T-helper 9 cell (primary cell): ENCODE results near the gene AMACR.

Experiments
- DNase-seq: peaks from one replicate; pipeline ENCODE4 v3.0.0-alpha.2; 2020

AMACR gene

DNA sequence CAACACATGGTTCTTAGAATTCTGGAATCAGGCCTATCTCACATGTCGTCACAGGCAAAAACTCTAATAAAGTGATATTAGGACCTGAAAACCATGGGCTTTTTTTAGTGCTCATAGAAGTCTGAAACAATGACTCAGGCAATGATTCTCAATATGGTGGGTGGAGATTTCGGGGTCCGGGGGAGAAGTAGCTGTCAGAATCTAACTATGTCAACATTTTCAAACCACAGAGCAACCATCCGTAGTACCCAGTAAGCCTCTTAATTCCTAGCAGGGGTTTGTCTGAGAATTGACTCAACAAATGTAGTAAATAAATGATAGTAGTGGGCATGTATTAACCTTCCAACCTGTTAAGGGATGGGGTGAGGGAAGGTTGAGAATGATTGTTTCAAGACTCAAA, 2.6 kb downstream of the AMACR start:
- DNase-seq = no peak

GRCh38 chr5:34003941-34004340, 3.9 kb downstream of the AMACR start:
- DNase-seq = no peak

DNA sequence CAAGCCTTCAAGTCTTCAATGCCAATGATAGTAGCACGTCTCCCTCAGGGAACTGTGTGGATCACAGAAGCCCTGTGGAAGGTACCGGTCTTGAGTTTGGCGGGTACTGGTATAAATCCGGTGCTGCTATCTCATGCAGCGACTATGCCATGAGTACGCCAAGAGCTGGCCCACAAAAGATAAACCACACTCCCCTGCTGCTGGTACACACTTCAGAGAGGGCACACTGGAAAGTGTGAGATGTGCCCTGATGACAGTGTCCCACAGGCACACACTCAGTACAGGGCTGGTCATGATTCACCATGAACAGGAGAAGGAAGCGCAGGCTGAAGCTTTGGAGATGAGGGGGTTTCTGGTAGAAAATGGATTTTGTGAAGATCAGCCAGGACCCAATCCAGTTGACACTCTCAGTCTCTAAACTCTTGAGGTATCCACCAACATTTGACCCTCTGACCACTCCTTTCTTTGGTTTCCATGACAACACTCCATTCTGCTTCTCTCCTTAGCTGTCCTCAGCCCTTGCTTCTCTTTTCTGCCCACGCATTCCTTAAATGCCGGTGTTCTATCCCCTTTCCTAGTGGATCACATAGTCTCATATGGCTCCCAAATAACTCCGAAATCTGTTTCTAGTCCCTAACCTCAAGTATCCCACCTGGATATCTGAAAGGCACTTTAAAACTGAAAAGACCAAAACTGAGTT, 5.1 kb downstream of the AMACR start:
- no peak for DNase-seq

GRCh38 chr5:34001241-34001841, 6.5 kb downstream of the AMACR start:
- no peak for DNase-seq

DNA sequence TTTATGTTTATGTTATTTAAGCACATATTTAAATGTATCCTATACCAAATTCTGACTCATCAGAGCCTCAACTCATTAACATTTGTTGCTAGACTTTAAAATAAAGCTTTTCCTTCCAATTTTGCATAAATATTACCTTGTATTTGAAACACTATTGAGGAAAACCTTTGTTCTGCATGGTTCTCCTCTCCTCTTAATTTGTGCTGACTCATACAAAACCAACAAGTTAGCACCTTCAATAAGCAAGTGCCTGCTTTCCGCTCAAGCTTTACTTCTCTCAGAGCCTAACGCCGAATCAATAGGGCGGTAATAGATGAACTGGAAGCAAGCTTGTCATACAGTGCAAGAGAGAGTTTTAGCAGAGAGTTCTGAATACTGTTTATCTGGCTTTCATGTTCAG, 7.9 kb downstream of the AMACR start:
- no peak for DNase-seq

DNA sequence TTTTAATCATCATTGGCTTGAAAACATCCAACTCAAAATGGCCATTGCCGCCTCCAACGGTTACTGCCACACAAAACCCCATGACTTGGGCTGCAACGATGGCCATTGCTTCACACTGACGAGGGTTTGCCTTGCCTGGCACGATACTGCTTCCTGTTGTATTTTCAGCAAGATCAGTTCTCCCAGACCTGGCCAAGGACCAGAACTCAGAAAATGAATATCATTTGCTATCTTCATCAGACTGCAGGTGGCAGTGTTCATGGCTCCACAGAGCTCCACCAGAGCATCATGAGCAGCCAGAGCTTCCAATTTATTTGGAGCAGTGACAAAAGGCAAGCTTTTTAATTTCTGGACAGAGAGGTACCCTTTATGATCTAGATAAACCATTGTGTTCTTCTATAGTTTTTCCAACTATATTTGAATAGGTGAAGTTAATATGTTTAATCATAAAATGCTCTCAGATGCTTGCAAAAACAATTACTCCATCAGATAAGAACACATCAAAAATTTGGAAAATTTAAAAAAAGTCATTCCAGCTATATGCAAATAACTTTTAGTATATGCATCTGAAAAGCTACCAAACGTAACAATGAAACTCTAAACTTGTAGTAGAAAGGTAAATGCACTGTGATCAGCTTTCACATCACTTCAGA, 10.4 kb downstream of the AMACR start:
- no peak for DNase-seq

DNA sequence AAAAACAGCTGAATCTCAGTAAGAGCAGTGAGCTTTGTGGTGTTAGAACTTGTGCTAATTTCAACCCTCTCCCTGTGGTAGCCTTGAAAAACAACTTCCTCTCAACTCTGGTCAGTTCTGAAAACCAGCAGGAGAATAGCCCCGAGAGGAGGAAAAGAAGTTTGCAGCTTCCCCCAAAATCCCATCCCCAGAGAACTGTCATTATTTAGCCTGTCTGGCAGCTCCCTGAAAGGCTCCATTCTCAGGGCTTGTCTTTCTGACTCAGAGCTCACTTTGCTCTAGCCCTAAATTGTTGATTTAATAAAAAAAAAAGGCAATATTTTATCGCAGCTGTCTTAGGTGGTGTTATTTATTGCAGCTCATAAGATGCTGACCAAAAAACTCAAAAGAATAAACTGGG, 12.0 kb downstream of the AMACR start:
- no peak for DNase-seq

DNA sequence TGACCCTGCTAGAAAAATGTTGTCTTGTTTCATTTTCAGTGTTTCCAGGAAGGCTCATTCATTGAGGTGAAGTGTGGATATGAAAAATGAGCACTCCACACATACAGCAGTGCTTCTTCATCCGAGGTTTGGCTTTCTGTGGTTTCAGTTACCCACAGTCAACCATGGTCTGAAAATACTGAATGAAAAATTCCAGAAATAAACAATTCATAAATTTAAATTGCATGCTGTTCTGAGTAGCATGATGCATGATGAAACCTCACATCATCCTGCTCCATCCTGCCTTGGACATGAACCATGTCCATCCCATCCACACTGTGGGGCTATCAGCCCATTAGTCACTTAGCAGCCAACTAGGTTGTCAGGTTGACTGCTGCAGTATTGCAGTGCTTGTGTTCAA, 13.0 kb downstream of the AMACR start:
- no peak for DNase-seq

- no peak for DNase-seq
These were observed 15.0 kb downstream of the AMACR start for GRCh38 chr5:33992864-33993263.

DNA sequence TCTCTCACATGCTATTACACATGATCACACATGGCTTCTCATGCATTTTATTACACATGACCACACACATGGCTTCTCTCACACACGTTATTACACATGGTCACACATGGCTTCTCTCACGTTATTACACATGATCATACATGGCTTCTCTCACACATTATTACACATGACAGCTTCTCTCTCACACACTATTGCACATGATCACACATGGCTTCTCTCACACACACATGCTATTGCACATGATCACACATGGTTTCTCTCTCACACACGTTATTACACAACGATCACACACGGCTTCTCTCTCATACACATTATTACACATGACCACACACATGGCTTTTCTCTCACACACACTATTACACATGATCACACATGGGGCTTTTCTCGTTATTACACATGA, 22.4 kb downstream of the AMACR start:
- no peak for DNase-seq

GRCh38 chr5:33984671-33985124, 23.2 kb downstream of the AMACR start, which contains the start of gene SLC45A2:
TSS of gene SLC45A2 (minus strand) at chr5:33984693. CDS start at chr5:33984583, 110 bp downstream.
- no peak for DNase-seq

GRCh38 chr5:33984178-33984577, 23.7 kb downstream of the AMACR start:
- DNase-seq = no peak

DNA sequence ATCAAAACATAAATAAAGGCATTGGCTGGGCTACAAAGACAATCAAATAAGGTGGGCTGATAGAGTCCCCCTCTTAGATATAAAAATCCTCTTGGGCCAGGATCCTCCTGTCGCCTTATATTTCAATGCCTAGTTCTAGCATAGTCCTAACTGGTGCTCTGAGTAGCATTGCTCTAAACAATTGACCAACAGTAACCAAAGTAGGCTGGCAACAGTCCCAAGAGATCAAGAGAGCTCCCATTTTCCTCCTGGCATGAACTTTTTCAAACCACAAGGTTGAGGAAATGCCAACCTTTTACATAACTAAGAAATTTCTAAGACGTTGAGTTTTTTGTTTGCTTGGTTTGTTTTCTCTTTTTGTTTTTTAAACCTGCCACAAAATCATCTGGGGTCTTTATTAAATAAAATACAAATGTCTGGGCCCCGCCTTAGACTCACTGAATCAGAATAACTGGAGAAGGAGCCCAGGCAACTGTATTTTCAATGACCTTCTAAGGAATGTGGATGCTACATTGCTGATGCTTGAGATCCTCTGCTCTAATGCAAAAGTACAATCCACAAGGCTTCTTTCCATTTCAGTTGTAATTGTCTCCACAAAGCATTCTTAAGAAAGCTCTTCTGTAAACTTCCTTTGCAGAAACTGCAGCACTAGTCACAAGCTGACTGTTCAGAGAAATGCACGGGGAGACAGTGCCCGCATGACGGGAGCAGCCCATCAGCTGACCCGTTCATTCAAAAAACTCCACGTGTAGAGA, 26.3 kb downstream of the AMACR start:
- no peak for DNase-seq

DNA sequence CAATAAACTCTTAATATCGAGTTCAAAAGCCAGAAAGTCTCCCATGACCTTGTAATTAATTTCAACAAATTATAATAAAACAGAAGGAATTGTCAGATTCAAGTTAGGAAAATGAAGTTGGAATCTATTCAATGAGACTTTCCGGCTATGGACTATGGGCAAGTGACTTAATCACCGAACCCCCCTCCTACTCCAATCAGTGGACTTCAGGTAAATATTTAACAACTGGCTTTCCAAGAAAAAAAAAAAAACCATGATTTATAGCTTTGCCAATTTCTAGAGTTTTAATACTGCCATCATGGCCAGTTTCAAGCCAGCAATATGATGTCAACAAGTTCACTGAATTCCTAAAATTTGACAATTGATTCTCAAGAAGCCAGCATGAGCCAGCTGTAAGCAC, 27.8 kb downstream of the AMACR start:
- no peak for DNase-seq

- DNase-seq = no peak
These were observed 29.5 kb downstream of the AMACR start for GRCh38 chr5:33978306-33978705.

DNA sequence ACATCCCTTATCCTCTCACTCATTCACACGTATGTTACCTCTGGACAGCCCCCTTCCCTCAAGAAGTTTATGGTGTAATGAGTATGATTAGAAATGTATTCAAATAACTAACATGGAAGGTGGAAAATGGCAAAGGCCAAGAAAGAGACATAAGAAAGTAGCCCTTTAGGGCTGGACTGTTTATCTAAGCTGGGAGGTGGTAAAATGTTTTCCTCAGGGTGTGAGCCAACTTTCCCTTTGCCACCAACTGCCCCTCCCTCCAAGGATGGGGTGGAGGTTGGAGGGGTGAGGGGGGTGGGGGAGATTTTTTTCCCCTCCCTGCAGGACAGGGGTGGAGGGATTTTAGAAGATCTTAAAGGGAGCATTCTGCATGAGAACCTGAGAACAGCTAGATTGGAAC, 31.5 kb downstream of the AMACR start:
- DNase-seq = no peak

DNA sequence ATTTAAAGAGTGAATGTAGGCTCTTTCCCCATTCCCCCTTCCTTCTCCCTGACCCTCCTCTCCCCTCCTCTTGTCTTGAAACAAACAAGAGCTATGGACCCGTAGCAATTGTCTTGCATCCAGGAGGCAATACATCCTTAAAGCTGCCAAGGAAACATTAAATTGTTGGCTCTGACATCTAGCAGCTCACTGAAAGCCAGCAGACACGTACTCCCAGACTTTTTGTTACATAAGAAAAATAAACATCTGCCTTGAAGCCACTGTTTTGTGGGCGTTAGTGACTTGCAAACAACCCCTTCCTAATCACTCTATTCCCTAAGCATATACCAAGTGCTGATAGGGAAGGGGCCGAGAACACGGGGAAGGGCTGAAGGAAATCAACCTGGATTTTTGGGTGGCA, 32.0 kb downstream of the AMACR start:
- DNase-seq = no peak

GRCh38 chr5:33973271-33973670, 34.6 kb downstream of the AMACR start:
- no peak for DNase-seq

DNA sequence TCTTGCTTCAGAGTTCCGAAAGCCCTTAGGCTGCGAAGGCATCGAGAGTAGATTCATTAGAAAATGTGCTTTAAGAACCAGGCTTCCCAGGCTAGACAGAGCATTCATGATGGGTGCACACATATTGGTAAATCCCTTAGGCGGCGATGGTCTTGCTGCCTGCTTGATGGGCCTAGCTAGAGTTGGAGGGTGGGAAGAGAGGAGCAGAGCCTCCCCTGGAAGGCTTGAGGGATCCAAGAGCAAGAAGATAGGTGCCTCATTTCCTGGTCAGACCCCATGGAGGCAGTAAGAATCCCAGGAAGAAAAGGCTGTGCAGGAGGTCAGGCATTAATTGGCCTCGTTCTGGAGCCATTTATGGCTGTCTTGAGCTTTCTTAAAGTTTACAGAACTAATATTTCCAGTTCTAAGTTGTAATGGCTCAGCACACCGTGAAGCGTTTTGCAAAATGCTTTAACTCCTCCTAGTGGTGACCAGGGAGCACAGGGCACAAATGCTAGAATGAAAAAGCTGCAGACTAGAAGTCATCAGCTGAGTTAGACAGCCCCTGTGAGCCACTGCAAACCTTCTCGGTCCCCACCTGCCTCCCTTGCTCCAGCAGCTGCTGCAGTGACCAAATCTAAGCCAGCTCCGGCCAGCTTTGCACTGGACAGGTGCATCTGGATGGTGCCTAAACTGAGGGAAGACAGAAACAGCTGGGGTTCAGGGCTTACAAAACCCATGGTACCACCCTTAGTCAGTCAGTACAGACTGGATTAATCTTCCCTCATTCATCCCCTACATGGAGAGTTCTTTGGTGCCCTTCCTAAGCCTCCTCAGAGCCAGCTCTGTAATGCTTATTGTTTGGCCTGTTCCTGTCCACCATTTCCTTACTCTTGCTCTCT, 38.0 kb downstream of the AMACR start:
- no peak for DNase-seq

DNA sequence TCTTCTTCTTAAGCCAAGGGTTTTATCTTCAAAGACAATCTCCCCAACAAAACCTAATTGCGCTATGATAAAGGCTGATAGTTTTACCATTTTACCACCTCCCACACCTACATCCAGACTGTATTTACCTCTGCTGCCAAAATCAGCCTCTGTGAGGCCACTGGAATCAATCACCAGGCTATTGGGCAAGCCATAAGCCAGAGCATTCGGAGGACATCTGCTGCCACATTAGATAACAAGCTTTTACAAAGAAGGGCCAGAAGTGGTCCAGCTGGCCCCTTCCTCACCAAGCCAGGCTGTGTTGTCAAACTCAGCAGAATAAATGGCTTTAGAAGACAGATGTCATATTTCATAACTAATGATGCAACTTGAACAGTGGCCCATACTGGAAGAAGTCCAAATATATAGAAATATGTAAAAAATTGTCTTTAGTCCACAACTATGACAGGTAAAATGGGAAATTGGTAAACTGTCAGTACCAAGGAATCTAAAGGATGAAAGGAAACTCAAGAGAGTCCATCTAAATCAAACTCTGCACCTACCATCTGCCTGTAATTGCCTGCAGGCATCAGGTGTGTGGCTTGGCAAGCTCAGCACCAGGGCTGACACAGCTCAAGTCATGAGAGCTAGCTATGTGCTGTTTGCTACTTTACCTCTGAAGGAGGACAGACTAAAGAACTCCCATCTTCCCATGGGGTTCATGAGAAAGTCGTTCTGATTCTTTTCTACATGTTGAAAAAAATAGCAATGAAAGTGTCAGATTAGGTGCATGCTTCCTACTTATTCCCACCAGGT, 39.4 kb downstream of the AMACR start:
- no peak for DNase-seq

DNA sequence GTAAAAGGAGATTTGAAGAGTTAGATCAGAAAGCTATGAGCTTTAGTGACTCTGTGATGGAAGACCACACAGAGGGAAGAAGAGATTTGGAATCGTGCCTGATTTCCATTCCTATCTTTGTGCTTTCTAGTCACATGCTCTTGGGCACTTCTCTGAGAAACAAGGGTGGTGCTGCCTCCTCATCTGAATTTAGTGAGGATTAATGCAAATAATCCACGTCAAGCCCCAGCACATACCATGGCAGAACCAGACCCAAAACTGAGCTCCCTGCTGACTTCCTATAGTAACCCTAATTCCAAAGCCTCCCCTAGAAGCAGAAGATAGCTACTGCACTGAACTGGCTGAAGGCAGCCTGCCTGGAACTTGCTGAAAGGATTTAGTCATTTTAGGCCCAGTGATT, 41.0 kb downstream of the AMACR start:
- DNase-seq = no peak
